Hematopoietic multipotent progenitor cell treated with erythropoietin and hydrocortisone succinate and interleukin-3 and kit ligand, for 6 days (in vitro differentiated cells): ENCODE results near the gene ZCCHC10.
A peak's percentile ranks its signal among the peaks of the same experiment; 100 is the strongest.
"Not testable (repeated sequence)": the region's sequence is repeated elsewhere in the genome, so short reads cannot be mapped to it uniquely, and the experiment has no call there.

Experiments used
- DNase-seq: peaks from one replicate; pipeline ENCODE4 v3.0.0-alpha.2; 2015

ZCCHC10 gene

GRCh38 chr5:132971483-132972435 lies 54.6 kb downstream of the ZCCHC10 start:
- no peak for DNase-seq

- no peak for DNase-seq
These were observed 61.2 kb downstream of the ZCCHC10 start for GRCh38 chr5:132965120-132965519.

GRCh38 chr5:132963171-132964104 lies 62.9 kb downstream of the ZCCHC10 start, which contains the start of gene AFF4:
AFF4 (minus strand) TSS chr5:132963634; CDS start chr5:132937189, 26,445 bp downstream.
- DNase-seq: peak; percentile 97

- DNase-seq: peak; percentile 69
These were observed 63.8 kb downstream of the ZCCHC10 start for GRCh38 chr5:132962429-132963021.

- peak; percentile 70 for DNase-seq
These were observed 64.5 kb downstream of the ZCCHC10 start for GRCh38 chr5:132961887-132962286.

GRCh38 chr5:132961123-132961815 lies 65.1 kb downstream of the ZCCHC10 start:
- DNase-seq: not testable (repeated sequence)

GRCh38 chr5:132956166-132956799 lies 70.1 kb downstream of the ZCCHC10 start:
- DNase-seq: not testable (repeated sequence)

GRCh38 chr5:132953710-132954109 lies 72.6 kb downstream of the ZCCHC10 start:
- DNase-seq: no peak

GRCh38 chr5:132952829-132953228 lies 73.5 kb downstream of the ZCCHC10 start:
- no peak for DNase-seq

GRCh38 chr5:132951897-132952296 lies 74.5 kb downstream of the ZCCHC10 start:
- DNase-seq: no peak

GRCh38 chr5:132949136-132949535 lies 77.2 kb downstream of the ZCCHC10 start:
- no peak for DNase-seq

GRCh38 chr5:132947671-132948070 lies 78.7 kb downstream of the ZCCHC10 start:
- DNase-seq: no peak
